Panc1 (cell line): ENCODE data around the gene CKS1B. TPM values are rescaled to one million over a fixed set of nuclear protein-coding genes. Genes with fewer than 3 reads are reported as not detected.

Experiments used
- ATAC-seq: fragments of 200-7000 bp; cut with Tn5 transposase; 2 replicates; pipeline ENCODE4 v1.9.1; 2020; ENCODE audit warnings: mild to moderate bottlenecking, moderate library complexity
- BruUV-seq: library from RNA; stranded (reverse); fragments of 400-500 nt; replicated peaks from 2 replicates; lab custom pipeline; 2021; lab: Mats Ljungman, UMichigan
- CTCF ChIA-PET: fragments of 300-600 bp; sonication (Branson Sonifier 250); formaldehyde crosslinking; loops from one replicate; lab custom pipeline; 2022; ENCODE audit warnings: antibody characterized with exemption; lab: Charles Lee
- POLR2A ChIA-PET: fragments of 300-600 bp; sonication (Branson Sonifier 250); formaldehyde crosslinking; loops from one replicate; lab custom pipeline; 2022; ENCODE audit warnings: antibody characterized with exemption; lab: Charles Lee
- DNase-seq: peaks from one replicate; pipeline ENCODE4 v3.0.0-alpha.2; 2010; ENCODE audit warnings: low read depth, low spot score
- H3K27ac ChIP-seq: 2 replicates; pipeline ENCODE4 v1.5.1; 2011; ENCODE audit warnings: mild to moderate bottlenecking, low read length, inconsistent platforms
- H3K27me3 ChIP-seq: fragments of 200-500 bp; sonication (Bioruptor generic); 2 replicates; pipeline ENCODE4 v1.6.0; 2014; ENCODE audit warnings: low read length, inconsistent platforms; ENCODE audit not compliant: control insufficient read depth, insufficient read depth
- H3K36me3 ChIP-seq: fragments of 200-500 bp; sonication (Bioruptor generic); 2 replicates; pipeline ENCODE4 v1.5.1; 2014; ENCODE audit warnings: inconsistent platforms, mild to moderate bottlenecking, low read length, moderate library complexity; ENCODE audit not compliant: control insufficient read depth, insufficient read depth
- H3K4me1 ChIP-seq: 2 replicates; pipeline ENCODE4 v1.5.1; 2011; ENCODE audit warnings: inconsistent platforms, mild to moderate bottlenecking, low read length, moderate library complexity; ENCODE audit not compliant: control insufficient read depth, insufficient read depth
- H3K4me3 ChIP-seq, 2 experiments: 2 replicates each; pipeline ENCODE4 v1.5.1; 2011 to 2012; ENCODE audit warnings: low read depth in 2 of 2, low read length in 2 of 2, mild to moderate bottlenecking in 2 of 2, inconsistent platforms in 1 of 2, moderate library complexity in 1 of 2
- H3K9me3 ChIP-seq: fragments of 200-500 bp; sonication (Bioruptor generic); 2 replicates; pipeline ENCODE4 v1.5.1; 2014; ENCODE audit warnings: low read depth, mild to moderate bottlenecking, inconsistent platforms, low read length, moderate library complexity; ENCODE audit not compliant: control insufficient read depth, insufficient read depth
- POLR2AphosphoS5 ChIP-seq: IDR thresholded peaks from 2 replicates; pipeline ENCODE4 v1.6.1; 2012; ENCODE audit warnings: mild to moderate bottlenecking, low read depth, low read length, moderate library complexity
- SIN3A ChIP-seq: IDR thresholded peaks from 2 replicates; pipeline ENCODE4 v1.6.1; 2012; ENCODE audit warnings: low read depth, mild to moderate bottlenecking, low read length, moderate library complexity, borderline replicate concordance; ENCODE audit not compliant: insufficient read depth
- TCF7L2 ChIP-seq: IDR thresholded peaks from 2 replicates; pipeline ENCODE4 v1.6.1; 2011; ENCODE audit warnings: mild to moderate bottlenecking, low read depth, low read length, inconsistent platforms
- in situ Hi-C: cut with HindIII; loops from 2 replicates; pipeline ENCODE4 v1.10.0; 2016; ENCODE audit warnings: low sequenced_read_pairs, low pct_unique_long_range_greater_than_20kb
- intact Hi-C: fragments of 100-400 bp; cut with micrococcal nuclease; formaldehyde crosslinking; loops from one replicate; pipeline ENCODE4 v1.10.0; 2022; ENCODE audit not compliant: unreplicated experiment
- total RNA-seq: library from RNA; stranded (reverse); gene quantifications from one replicate; pipeline ENCODE4 v1.2.1, GENCODE V29; 2021; ENCODE audit not compliant: unreplicated experiment
- TF ChIP-seq, protein P1 (sequence below): fragments of 450-650 bp; IDR thresholded peaks from 2 replicates; pipeline ENCODE4 v1.5.1; 2017; ENCODE audit warnings: mild to moderate bottlenecking
- TF ChIP-seq, protein P2 (sequence below), 2 experiments: IDR thresholded peaks; 2 replicates each; pipeline ENCODE4 v1.6.1; 2011 to 2012; ENCODE audit warnings: low read depth in 2 of 2, control low read depth in 1 of 2, low read length in 1 of 2, mild to moderate bottlenecking in 1 of 2, moderate library complexity in 1 of 2; ENCODE audit not compliant: insufficient read depth in 1 of 2

CKS1B gene
- total RNA-seq, 1 experiment from 2014 or later = 212 TPM

DNA sequence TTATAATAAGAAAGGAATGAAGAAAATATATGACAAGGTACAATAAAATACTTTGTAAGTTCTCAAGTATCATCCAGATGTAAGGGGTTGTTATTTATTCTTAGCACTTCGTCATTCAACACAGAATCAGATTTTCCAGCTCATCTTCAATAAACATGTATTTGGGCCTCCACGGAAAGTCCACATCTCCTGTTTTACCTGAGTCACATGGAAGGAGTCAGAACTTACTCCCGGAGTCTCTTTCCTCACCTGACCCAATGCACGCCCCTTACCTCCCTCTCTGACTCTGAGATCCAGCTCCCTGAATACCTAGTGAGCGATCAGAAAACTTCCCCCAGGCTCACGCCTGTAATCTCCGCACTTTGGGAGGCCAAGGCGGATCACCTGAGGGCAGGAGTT lies 36.5 kb upstream of the CKS1B start:
- Histone ChIP-seq H3K9me3 (no peaks in the 10 kb centered on the region), H3K4me3 (peak overlapping the region; percentile 68 to 94), H3K27ac (peak overlapping the region; percentile 97), H3K36me3 (no peaks in the 10 kb centered on the region), H3K27me3 (no peaks in the 10 kb centered on the region), H3K4me1 (peaks cover 11% of the 10 kb centered on the region)
- ChIA-PET CTCF (interaction anchor here (0.6 kb wide), 1 partner anchor 380 kb away, joined by 8 read pairs; the partner anchor contains the start of gene UBE2Q1), POLR2A (no interaction called here)
- no peak for ATAC-seq
- in situ Hi-C loops = no loop called here
- no peak for DNase-seq
- intact Hi-C loops = loop anchor here (2.0 to 5.0 kb wide), 2 partner anchors 59 to 456 kb away; no protein-coding TSS in a partner anchor
- BruUV-seq = no TSS peak
- TF ChIP-seq POLR2AphosphoS5 (no peak), TCF7L2 (no peak), SIN3A (no peak)
- TF ChIP-seq, protein P1, sequence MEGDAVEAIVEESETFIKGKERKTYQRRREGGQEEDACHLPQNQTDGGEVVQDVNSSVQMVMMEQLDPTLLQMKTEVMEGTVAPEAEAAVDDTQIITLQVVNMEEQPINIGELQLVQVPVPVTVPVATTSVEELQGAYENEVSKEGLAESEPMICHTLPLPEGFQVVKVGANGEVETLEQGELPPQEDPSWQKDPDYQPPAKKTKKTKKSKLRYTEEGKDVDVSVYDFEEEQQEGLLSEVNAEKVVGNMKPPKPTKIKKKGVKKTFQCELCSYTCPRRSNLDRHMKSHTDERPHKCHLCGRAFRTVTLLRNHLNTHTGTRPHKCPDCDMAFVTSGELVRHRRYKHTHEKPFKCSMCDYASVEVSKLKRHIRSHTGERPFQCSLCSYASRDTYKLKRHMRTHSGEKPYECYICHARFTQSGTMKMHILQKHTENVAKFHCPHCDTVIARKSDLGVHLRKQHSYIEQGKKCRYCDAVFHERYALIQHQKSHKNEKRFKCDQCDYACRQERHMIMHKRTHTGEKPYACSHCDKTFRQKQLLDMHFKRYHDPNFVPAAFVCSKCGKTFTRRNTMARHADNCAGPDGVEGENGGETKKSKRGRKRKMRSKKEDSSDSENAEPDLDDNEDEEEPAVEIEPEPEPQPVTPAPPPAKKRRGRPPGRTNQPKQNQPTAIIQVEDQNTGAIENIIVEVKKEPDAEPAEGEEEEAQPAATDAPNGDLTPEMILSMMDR = no peak
- TF ChIP-seq, protein P2, sequence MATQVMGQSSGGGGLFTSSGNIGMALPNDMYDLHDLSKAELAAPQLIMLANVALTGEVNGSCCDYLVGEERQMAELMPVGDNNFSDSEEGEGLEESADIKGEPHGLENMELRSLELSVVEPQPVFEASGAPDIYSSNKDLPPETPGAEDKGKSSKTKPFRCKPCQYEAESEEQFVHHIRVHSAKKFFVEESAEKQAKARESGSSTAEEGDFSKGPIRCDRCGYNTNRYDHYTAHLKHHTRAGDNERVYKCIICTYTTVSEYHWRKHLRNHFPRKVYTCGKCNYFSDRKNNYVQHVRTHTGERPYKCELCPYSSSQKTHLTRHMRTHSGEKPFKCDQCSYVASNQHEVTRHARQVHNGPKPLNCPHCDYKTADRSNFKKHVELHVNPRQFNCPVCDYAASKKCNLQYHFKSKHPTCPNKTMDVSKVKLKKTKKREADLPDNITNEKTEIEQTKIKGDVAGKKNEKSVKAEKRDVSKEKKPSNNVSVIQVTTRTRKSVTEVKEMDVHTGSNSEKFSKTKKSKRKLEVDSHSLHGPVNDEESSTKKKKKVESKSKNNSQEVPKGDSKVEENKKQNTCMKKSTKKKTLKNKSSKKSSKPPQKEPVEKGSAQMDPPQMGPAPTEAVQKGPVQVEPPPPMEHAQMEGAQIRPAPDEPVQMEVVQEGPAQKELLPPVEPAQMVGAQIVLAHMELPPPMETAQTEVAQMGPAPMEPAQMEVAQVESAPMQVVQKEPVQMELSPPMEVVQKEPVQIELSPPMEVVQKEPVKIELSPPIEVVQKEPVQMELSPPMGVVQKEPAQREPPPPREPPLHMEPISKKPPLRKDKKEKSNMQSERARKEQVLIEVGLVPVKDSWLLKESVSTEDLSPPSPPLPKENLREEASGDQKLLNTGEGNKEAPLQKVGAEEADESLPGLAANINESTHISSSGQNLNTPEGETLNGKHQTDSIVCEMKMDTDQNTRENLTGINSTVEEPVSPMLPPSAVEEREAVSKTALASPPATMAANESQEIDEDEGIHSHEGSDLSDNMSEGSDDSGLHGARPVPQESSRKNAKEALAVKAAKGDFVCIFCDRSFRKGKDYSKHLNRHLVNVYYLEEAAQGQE (IDR thresholded peaks at IDR 0.05; ENCODE audit: insufficient read depth in 1 of 2, low read depth in 2 of 2, low read length in 1 of 2) = no peak

- Histone ChIP-seq H3K4me1 (peaks cover 14% of the 10 kb centered on the region), H3K36me3 (no peaks in the 10 kb centered on the region), H3K9me3 (no peaks in the 10 kb centered on the region), H3K27ac (no peak overlapping the region), H3K27me3 (no peaks in the 10 kb centered on the region), H3K4me3 (no peak overlapping the region)
- ChIA-PET POLR2A (no interaction called here), CTCF (no interaction called here)
- no TSS peak for BruUV-seq
- in situ Hi-C loops (no loop called here), intact Hi-C loops (loop anchor here (5.0 kb wide), 1 partner anchor 457 kb away; no protein-coding TSS in a partner anchor)
- DNase-seq (no peak), ATAC-seq (no peak)
- no peak for TF ChIP-seq POLR2AphosphoS5
- TF ChIP-seq, protein P1 = no peak
- TF ChIP-seq, protein P2 (IDR thresholded peaks at IDR 0.05; ENCODE audit: insufficient read depth in 1 of 2, low read depth in 2 of 2, low read length in 1 of 2) = no peak
- TF ChIP-seq TCF7L2 = no peak
- no peak for TF ChIP-seq SIN3A
Observed at GRCh38 chr1:154938604-154939399, 35.7 kb upstream of the CKS1B start.
